Subcutaneous adipose tissue (tissue), 4 donors: ENCODE results near the gene DNLZ. TPM values are rescaled to one million over a fixed set of nuclear protein-coding genes. Genes with fewer than 3 reads are reported as not detected.

Experiments
- total RNA-seq, 4 donors: library from RNA; depleted of rRNA; stranded (reverse); fragments of >200 nt; gene quantifications; one replicate each; pipeline ENCODE4 v1.1.0, GENCODE V29; 2016
- TF ChIP-seq, protein P1 (sequence below): fragments of 450-650 bp; IDR thresholded peaks from one replicate; pipeline ENCODE4 v1.5.1; 2016; ENCODE audit warnings: low read depth, mild to moderate bottlenecking, control low read depth, antibody characterized with exemption, moderate library complexity

The DNLZ gene
- total RNA-seq, 4 donors from 2014 or later = 10.7 to 36.1 (median 20.1) TPM

DNA sequence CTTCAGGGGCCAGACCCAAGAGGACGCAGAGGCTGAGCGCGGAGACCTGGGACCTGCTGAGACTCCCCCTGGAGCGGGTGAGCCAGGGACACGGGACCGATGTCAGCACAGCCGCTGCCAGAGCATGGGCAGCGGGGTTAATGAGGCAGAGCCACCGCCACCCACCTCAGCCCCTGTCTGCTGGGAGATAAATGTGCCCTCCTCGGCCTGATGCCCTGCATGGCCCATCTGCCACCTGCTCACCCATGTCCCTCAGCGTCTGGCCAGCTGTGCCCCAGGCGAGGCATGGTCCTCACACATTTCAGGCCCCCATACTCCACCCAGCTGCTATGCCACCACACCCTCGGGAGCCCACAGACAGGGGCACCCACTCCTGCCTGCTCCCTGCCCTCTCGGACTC is 14.9 kb downstream of the DNLZ start:
- TF ChIP-seq, protein P1, sequence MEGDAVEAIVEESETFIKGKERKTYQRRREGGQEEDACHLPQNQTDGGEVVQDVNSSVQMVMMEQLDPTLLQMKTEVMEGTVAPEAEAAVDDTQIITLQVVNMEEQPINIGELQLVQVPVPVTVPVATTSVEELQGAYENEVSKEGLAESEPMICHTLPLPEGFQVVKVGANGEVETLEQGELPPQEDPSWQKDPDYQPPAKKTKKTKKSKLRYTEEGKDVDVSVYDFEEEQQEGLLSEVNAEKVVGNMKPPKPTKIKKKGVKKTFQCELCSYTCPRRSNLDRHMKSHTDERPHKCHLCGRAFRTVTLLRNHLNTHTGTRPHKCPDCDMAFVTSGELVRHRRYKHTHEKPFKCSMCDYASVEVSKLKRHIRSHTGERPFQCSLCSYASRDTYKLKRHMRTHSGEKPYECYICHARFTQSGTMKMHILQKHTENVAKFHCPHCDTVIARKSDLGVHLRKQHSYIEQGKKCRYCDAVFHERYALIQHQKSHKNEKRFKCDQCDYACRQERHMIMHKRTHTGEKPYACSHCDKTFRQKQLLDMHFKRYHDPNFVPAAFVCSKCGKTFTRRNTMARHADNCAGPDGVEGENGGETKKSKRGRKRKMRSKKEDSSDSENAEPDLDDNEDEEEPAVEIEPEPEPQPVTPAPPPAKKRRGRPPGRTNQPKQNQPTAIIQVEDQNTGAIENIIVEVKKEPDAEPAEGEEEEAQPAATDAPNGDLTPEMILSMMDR = no peak

DNA sequence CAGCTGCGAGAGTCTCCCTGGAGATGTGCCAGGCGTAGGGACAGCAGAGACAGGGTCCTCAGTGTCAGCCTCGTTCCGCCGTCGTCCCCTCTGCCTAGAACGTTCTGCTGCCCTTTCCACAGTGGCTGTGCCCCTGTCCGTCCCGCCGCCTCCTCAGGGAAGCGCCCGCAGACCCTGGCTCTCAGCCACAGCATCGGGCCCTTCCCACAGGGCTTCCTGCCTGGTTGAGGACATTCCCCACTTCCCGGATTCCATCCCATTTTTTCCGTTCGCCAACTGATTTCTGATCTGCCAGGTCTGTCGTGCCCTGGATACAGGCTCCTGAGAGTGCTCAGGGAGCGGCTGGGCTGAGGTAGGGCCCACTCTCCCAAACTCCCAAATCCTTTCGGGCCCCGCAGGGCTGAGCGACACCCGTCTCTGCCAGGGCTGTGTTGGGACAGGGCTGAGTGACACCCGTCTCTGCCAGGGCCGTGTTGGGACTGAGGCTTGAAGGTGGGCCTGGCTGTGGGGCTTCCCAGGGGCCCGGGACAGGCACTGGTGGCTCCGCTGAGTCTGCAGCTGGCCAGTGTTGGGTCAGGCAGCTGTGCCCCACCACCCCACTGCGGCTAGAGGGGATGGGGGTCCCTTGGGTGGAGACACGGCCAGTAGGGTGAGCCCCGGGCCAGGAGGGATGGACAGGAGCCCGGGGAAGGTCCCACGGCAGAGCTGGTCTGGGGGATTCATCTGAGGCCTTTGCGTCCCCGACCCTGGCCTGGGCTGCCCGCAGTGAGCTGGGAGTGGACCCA is 15.9 kb downstream of the DNLZ start:
- TF ChIP-seq, protein P1 = no peak

DNA sequence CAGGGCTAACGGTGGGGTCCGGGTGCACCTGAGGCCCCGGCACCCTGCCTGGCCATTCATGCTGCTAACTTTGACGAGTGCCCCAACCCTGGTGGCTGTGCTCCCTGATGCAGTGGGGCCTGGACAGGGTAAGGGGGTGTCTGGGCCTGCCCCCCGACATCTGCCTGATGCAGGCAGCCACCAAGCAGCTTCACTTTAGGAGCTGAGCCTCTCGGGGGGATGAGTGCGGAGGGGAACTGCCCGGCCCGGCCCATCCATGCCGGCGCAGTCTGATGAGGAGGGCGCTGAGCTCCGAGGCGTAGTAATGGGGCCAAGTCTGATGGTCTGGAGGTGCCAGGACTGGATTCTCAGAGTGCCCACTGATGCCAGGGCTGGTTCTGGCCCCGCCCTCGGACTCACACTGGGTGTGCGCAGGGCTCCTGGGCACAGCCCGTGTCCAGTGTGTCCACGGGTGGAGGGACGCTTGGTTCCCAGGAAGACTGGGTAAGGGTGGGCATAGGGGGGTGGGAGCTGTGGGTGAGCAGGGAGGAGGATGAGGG is 16.5 kb downstream of the DNLZ start:
- TF ChIP-seq, protein P1 = no peak

DNA sequence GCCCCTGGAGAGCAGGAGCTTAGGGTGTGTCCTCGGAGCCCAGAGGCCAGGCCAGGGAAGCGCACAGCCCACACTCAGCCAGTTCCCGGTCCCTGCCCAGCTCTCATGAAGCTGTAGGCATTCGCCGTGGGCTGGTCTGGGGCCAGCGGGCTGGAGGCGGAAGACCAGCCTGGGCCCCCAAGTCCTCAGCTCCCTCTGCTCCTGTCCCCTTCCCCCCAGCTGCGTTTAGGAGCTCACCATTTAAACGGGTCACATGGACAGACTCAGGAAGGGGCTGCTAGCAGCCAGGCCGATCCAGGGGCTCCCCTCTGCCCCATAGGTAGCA is 17.4 kb downstream of the DNLZ start:
- TF ChIP-seq, protein P1 = no peak

DNA sequence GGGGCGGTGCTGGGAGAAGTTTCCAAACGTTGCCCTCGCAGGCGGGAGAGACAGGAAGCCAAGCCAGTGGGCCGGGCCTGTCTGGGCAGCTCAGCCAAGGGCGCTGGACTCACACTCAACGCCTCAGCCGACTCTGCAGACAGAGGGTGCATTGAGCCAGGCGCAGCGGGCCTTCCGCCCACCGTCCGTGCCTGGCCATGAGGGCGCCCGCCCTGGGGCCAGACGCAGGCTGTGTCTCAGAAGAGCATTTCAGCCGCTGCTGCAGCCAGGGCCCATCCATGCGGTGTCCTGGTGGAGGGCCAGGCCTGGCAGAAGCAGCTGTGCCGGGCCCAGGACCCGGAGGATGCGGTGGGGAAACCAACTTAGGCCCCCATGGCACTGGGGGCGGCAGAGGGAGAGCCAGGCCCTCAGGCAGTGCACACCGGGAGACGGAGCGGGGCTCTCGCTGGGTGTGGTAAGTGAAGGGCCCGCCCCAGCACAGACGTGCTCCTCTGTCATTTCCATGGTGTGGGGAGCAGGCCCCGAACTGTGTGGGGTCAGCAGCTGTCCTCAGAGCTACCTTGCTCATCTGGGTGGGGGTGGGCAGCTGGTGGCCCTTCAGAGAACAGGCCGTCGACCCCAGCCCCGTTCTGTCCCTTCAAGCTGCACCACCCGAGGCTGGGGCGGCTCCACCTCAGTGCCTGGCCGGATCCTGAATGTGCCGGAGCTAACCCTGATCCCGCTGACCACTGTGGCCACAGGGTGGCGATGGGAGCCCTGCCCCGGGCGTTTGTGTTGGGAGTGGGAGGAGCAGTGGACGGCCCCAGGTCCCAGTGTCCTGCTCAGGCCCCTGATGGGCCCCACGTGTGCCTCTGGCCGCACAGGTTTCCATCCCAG is 18.0 kb downstream of the DNLZ start:
- TF ChIP-seq, protein P1 = no peak

DNA sequence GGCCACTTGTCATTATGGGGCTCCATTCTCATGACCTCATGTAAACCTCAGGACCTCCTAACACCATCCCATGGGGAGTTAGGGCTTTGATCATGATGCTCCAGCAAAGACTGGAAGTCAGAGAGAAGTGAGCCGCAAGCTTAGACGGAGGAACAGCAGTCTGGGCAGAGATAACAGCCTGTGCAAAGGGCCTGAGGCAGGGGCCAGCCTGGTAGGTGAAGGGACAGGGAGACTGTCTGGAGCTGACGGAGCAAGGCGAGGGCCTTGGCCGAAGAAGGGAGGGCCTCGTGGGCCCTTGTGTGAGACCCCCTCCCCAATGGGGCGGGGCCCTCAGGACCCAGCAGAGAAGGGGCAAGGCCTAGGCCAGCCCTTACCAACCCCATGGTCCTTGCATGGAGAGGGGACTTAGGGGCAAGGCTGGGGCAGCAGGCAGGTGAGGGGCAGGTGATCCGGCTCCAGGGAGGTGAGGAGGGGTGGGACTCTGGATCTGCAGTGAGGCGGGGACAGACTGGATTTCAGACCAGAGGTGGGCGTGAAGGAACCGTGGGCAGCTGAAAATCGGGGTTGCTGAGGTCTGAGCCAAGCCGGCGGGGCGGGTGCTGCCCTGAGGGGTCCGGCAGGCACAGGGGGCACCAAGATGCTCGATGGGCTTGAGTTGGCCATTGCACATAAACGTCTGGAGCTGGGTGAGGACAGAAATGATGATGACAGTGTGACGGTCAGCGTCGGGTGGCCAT is 18.8 kb downstream of the DNLZ start:
- TF ChIP-seq, protein P1 = no peak
